GM18517 (cell line): ENCODE data around the gene SCRT2.
A peak's percentile ranks its signal among the peaks of the same experiment; 100 is the strongest.
"Not testable (repeated sequence)": the region's sequence is repeated elsewhere in the genome, so short reads cannot be mapped to it uniquely, and the experiment has no call there.

Source experiments
- ATAC-seq: cut with Tn5 transposase; IDR thresholded peaks from one replicate; pipeline ENCODE4 v1.9.1; 2021; ENCODE audit warnings: mild to moderate bottlenecking, moderate library complexity; ENCODE audit not compliant: unreplicated experiment

Gene SCRT2

DNA sequence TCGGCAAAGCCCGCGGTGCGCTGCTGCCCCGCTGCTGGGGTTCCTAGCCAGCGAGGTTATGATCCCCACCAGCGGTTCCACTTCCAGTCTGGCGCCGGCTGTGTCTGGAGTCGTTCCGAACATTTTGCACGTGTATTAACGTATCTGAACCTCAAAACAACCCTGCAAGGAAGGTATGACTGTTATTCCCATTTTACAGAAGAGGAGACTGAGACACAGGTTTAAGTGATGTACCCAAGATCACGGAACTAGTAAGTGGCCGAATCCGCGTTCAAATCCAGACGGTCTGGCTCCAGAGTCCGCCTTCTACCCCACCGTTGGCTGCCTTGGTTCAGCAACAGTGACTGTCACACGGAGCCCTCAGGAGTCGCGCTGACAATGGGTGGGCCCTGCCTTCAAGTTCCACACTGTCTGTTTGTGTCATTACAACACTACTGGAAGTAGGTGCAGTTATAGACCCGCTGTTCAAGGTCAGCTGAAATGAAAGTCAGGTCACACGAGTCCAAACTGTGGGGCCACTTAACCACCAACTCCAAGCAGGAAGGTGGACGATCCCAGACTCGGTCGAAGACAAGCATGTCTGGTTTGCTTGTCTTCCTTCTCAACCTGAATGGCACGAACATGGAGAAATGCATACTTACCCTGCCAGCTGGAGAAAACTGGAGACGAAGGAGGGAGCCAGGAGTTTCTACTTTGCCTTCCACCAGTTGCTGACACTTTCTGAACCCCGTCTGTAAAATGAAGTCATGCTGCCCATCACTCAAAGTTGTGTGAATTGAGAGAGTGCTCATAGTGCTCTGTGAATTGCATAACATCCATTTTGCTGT, 21.8 kb downstream of the SCRT2 start:
- no peak for ATAC-seq

DNA sequence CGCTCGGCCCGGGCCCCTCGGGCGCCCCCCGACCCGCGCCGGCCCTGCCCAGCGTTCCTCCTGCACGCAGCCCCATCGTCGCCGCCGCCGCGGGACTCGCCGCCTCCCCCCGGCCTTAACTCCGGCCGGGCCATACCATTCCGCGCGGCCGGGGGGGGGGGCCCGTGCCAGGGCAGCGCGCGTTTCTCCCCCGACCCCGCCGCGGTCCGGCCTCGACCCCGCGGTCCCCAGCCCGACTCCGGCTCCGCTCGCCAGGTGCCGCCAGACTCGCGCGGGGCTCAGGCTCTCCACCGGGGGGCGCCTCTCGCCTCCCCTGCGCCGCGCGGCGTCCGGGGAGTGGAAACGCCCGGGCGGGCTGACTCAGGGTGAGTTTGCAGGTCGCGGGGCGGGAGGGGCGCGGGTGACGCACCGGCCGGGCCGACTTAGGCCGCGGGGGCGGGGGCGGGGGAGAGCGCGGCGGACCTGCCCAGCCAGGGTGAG, 22.5 kb downstream of the SCRT2 start, which contains the start of gene SRXN1:
SRXN1 (minus strand) TSS at position 91 of the 480 bp plus-strand sequence; CDS start at position 76, 15 bp downstream.
- peak; percentile 71 for ATAC-seq

DNA sequence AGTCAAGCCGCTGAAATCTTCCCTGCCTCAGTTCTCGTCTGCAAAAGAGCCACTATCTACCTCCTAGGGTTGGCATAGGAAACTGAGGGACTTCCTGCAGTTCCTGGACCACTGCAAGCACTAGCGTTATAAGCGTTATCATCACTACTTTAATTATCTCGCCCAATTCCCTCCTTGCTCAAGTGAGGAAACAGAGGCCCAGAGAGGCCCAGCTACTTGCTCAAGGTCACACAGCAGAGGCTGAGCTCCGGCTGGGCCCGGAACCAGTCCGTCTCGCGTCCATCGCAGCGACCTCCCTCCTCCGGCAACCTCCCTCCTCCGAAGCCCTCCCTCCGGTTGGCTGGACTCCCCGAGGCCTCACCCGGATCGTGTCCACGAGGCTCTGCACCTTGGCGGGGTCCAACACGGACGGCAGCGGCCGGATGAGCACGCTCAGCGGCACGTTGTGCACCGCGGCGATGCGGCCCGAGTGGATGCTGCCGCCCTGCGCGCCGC, 22.9 kb downstream of the SCRT2 start:
- no peak for ATAC-seq

DNA sequence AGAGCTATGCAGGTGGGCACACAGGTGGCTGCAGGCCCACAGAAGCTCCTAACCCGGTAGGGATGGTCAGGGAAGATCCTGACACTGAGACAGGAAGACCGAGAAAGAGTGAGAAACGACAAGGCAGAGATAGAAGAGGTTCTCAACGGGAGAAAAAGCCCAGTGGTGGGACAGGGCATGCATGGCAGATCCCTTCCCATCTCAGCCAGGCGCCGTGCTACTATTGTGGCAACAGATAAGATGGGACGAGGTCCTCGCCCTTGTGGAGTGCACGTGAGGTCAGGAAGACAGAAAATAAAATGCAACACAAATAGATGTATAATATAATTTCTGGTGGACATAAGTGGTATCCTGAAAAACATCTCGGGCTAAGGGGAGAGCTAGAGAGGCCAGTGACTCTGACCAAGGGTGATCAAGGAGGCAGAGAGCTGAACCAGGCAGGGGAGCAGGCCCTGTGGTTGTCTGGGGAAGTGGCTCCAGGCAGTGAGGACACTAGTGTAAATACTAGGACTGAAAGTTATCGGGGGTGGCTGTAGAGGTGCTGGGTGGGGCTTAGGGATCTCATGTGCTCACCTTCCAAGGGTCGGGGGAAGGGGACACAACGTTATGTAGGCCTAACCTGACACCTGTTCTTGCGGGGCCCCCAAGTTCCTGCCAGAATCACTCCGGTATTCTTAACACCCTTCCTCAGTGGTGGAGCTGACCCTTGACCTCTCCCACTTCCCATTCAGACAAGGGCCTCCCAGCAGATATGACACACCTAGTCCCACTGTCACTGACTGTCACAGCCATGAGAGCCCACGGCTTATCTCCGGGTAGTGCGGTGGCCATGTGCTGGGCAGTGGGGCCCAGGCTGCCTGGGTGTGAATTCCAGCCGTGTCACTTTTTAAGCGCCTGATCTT, 23.6 kb downstream of the SCRT2 start:
- ATAC-seq = no peak

DNA sequence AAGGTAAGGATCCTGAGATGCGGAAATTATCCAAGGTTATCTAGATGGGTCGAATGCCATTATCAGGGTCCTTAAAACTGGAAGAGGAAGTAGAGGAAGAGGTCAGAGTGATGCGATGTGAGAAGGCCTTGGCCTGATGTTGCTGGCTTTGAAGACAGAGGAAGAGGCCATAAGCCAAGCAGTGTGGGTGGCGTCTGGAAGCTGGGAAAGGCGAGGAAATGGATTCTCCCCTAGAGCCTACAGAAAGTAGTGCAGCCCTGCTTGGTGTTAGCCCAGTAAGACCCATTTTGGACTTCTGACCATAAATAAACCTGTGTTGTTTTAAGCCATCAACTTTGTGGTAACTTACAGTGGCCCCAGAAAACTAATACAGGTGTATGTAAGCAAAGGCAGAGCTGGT, 24.6 kb downstream of the SCRT2 start:
- no peak for ATAC-seq

DNA sequence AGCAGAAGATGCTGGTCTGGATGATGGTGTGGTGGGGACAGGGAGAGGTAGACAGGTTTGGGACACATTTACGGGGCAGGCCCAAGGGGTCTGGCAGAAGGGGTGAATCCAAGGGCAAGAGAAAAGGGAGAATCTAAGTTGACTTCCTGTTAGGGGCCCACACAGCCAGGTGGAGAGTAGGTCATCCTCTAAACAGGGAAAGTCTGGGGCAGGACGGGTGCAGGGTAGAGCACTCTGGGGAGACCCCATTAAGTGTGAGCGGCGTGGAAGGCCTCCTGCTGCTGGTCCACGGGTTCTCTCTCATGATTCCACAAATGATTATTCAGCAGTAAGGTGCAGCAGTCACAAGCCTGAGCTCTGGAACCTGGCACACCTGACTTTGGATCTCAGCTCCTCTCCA, 25.3 kb downstream of the SCRT2 start:
- ATAC-seq = no peak

DNA sequence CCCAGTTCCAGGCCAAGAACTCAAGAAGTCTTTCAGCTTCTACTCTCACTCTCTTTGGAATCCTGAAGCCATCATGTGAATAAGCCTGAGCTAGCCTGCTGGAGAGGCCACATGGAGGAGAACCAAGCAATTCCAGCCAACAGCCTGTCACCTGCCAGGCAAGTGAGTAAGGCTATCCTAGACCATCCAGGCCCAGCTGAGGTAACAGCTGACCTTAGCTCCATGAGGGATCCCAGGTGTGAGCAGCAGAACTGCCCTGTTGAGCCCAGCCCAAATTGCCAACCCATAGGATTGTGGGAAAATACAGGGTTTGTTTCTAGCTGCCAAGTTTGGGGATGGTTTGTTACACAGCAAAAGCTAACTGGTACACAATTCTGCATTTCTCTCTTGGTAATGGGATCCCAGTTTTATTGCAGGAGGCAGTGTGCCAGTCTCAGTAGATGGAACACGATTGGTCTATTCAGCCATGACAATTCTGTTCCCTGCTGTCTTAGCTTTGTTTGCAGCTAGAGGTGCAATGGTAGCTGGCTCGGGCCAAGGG, 28.1 kb downstream of the SCRT2 start:
- ATAC-seq = no peak

DNA sequence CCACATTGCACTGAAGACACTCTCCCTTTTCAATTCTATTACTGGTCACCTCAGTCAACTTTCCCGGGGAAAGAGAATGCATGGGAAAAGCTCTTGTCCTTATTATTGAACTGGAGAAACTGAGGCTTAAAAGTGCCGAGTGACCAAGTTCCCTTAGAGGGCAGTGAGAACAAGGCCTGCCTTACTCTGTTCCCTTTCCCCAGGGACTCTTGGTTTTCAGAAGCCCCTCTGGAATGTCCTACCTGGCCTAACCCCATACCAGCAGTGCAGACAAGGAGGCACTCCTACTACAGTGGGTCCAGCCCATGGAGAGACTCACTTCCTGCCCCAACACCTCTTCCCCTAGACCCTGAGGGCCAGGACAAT, 28.8 kb downstream of the SCRT2 start:
- no peak for ATAC-seq

DNA sequence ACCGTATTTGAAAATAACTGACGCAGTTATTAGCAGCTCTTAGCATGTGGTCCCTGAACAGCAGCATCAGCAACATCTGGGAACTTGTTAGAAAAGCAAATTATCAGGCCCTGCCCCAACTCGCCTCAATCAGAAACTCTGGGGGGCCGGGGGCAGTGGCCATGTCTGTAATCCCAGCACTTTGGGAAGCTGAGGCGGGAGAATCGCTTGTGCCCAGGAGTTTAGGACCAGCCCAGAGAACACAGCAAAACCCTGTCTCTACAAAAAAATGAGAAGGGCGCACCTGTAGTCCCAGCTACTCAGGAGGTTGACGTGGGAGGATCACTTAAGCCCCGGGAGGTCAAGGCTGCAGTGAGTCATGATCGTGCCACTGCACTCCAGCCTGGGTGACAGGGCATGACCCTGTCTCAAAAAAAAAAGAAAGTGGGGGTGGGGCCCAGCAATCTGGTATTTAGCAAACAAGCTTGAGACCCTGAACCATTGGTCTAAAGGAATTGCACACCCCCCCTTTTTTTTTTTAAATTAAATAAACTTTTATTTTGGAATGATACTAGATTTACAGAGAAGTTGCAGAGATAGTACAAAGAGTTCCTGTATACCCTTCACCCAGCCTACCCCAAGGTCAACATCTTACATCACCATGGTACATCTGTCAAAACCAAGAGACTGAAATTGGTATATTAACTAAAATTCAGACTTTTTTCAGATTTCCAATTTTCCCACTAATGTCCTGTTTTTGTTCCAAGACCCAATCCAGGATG, 29.3 kb downstream of the SCRT2 start:
- ATAC-seq = no peak

DNA sequence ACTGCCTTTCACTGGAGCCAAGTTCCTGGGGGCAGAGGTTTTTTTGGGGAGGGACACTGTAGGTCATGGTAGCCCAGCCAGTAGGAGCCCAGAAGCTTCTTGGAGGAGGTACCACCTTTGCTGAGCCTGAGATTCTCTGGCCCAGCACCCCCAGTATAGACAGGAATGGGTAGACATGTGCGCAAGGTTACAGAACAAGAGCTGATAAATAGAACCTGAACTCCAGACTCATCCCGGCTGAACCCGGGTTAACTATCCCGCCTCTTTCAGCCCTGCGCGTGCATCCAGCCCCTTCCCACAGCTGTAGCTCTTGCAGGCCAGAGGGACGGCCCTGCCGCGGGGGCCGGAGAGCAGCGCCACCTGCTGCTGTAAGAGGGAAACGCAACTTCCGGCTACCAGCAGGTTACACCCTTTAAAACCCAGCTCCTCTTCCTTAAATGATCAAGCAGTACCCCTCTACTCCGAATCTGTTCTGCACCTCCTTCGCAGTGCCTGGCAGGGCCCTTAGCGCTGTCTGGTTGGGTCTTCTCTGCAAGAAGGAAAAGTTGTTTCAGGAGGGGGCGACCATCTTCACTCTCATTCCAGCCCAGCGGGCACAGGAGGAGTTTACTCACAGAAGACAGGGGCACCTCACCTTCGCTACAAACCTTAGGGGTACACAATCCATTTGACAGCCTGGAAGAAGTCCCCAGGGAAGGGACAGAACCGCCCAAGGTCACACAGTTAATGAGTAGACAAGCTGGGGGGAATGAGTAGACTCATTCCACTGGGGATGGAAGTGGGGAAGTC, 30.1 kb downstream of the SCRT2 start:
- ATAC-seq = peak; percentile 63

DNA sequence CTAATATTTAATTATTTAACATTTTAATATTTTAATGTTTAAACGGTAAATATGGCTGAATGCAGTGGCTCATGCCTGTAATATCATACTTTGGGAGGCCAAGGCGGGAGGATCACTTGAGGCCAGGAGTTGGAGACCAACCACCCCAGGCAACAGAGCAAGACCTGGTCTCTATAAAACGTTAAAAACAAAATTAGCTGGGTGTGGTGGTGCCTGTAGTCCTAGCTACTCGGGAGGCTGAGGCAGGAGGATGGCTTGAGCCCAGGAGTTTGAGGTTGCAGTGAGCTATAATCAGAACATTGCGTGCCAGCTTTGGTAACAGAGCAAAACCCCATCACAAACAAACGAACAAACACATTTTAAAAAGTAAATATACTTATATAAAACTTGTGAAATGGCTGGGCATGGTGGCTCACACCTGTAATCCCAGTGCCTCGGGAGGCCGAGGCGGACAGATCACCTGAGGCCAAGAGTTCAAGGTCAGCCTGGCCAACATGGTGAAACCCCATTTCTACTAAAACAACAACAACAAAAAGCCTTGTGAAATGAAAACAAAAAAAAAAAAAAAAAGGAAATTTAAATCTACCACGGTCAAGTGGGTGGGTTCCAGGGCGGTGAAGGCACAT, 30.8 kb downstream of the SCRT2 start:
- no peak for ATAC-seq

DNA sequence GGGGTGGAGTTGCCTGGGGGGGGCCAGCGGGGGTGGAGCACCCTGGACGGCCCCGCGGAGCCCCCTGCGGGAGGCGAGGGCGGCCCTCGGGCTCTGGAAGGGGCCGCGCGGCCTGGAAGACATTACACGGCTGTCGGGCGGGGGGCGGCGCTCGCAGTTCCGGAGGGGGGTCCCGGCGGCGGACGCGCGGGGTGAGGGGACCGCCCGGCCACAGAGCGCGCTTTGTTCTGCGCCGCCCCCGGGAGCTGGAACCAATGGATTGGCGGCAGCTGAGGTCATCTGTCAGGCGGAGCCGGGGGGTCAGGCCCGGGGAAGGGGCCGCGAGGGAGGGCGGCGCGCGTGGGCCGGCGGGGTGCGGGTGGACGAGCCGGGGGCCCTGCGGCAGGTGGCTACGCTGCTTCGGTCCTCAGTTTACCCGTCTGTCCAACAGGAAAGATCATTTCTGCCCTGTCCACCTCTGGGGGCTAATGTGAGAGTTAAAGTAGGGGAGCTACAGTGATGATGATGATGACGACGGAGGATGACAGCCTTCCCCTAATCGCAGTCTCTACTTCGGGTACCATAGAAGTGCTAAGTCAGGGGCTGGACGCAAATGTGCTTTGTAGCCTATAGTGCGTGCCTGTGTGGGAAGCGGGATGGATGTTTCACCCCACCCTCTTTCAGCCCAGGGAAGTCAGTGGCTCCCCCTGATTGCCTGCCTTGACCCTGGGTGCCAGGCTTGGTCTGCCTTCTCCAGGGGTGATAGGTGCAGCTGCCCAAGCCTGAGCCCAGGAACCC, 33.0 kb downstream of the SCRT2 start:
- ATAC-seq = no peak

DNA sequence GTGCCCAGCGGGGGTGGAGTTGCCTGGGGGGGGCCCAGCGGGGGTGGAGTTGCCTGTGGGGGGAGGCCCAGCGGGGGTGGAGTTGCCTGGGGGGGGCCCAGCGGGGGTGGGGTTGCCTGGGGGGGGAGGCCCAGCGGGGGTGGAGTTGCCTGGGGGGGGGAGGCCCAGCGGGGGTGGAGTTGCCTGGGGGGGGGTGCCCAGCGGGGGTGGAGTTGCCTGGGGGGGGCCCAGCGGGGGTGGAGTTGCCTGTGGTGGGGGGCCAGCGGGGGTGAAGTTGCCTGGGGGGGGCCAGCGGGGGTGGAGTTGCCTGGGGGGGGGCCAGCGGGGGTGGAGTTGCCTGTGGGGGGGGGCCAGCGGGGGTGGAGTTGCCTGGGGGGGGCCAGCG, 33.6 kb downstream of the SCRT2 start:
- ATAC-seq = not testable (repeated sequence)

DNA sequence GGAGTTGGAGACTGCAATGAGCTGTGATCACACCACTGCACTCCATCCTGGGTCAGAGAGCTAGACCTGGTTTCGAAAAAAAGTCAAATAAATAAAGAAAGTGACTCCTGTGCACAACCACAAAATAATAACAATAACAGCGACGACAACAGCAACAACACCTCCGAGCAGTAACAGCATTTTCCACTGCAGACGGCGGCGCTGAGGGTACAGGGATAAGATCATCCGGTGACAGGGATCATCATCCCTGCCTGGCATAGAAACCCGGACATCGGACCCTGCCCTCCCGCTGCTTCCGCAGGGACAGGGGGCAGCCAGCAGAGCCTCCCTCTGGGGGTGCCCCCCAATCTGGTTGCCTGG, 34.1 kb downstream of the SCRT2 start:
- no peak for ATAC-seq

DNA sequence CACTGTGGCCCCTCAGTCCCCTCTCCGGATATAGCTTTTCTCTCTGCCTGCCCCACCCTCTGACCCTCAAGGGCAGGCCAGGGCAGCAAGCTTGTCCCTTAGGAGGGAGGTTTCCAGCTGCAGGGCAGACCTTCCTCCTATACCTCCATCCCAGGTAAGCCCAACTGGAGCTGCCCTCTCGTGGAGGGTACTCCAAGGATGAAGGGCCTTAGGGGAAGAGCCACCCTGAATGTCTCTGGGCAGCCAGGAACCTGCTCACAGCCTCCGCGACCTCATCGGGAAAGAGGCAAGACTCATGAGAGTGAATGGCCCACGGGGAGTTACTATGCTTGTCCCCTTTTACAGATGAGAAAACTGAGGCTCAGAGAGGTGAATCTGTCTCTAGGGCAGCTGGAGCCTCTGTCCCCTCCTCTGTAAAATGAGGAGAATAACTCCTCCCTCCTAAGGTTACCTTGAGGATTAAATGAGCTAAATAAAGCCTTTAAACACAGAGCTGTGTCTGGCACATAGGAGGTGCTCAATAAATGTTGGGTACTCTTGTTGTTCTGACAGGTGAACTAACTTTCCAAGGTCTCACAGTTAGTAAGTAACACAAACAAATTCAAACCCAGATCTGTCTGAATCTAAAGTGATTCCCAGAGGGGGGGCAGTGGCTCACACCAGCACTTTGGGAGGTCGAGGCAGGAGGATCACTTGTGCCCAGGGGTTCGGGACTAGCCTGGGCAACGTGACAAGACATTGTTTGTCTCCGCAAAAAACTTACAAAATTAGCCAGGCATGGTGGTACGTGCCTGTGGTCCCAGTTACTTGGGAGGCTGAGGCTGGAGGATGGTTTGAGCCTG, 34.7 kb downstream of the SCRT2 start:
- no peak for ATAC-seq

DNA sequence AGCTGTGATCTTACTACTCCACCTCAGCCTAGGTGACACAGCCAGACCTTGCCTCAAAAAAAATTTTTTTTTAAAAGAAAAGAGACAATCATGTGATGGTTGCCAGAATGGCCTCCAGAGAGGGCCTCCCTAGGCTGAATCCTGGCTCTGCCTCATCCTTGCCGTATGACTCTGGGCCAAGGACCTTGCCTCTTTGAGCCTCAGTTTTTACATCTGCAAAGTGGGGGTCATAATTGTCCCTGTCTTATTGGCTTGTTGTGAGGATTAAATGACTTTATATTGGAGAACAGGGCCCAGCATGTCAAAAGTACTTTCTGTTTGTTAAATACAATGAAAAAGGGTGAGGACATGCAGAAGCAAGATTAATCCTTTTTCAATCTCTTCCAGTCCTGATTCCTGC, 37.0 kb downstream of the SCRT2 start:
- no peak for ATAC-seq

DNA sequence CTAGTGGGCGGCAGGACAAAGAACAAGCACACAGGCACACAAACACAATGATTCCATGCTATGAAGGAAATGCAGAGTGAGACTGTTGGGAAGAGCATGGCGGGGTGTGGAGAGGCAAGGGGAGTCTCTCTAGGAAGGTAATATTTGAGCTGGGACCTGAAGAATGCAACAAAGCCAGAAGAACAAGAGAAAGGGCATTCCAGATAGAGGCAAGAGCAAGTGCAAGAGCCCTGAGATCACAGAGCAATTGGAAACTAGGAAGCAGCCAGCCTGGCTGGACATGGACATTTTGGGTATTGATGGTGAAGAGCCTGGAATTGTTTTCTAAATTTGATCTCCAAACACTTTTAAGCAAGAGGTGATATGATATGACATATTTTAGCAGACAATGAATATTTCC, 38.0 kb downstream of the SCRT2 start:
- no peak for ATAC-seq

DNA sequence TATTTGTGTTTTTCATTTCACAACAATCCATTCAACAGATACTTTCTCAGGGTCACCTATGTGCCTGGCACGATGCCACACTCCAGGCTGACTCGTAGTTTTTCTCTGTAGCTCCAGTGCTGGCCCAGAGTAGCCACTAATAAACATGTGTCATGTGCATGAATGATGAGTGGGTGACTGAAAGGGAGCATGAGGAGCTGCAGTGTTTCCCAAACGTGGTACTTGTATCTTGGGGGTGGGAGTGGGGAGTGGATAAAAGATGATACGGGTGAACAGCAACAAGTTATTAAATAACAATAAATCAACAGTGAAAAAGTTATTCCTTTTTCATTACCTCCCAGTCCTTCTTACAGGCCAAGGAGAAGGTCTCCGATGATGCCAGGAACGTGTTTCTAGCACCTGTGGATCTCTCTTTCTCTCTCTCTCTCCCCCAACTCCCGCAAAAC, 39.7 kb downstream of the SCRT2 start:
- ATAC-seq = no peak
